ENCODE data around the gene PI4KA.
"Not testable (repeated sequence)": the region's sequence is repeated elsewhere in the genome, so short reads cannot be mapped to it uniquely, and the experiment has no call there.

PI4KA gene

DNA sequence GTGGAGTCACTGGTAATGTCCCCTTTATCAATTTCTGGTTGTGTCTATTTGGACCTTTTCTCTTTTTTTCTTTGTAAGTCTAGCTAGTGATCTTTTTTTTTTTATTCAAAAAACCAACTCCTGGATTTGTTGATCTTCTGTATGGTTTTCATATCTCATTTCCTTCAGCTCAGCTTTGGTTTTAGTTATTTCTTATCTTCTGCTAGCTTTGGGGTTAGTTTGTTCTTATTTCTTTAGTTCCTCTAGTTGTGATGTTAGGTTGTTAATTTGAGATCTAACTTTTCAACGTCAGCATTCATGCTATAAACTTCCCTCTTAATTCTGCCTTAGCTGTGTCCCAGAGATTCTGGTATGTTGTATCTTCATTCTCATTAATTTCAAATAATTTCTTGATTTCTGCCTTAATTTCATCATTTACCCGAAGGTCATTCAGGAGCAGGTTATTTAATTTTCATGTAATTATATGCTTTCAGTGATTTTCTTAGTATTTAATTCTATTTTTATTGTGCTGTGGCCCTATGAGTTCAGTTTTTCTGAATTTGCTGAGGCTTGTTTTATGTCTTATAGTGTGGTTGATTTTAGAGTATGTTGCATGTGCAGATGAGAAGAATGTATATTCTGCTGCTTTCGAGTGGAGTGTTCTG is 29.0 kb downstream of the PI4KA start:
- TF ChIP-seq CTCF (conservative IDR thresholded peaks at IDR 0.05) (no peak), ZFX (IDR thresholded peaks at IDR 0.05) (no peak)

DNA sequence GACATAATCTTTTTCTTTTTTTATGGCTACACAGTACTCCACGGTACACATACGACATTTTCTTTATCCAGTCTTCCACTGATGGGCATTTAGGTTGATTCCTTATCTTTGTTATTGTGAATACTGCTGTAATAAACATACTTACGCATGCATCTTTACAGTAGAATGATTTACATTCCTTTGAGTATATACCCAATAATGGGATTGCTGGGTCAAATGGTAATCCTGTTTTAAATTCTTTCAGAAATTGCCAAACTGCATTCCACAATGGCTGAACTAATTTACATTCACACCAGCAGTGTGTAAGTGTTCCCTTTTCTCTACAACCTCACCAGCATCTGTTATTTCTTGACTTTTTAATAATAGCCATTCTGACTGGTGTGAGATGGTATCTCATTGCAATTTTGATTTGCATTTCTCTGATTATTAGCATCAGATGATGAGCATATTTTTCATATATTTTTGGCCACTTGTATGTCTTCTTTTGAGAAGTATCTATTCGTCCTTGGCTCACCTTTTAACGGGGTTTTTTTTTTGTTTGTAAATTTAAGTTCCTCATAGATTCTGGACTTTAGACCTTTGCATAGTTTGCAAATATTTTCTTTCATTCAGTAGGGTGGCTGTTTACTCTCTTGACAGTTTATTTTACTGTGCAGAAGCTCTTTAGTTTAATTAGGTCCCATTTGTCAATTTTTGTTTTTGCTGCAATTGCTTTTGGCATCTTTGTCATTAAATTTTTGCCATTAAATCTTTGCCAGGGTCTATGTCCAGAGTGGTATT is 32.0 kb downstream of the PI4KA start:
- H3K27ac ChIP-seq = not testable (repeated sequence)

More for the DNA sequence above, 29.0 kb downstream of the PI4KA start:
- H3K27ac ChIP-seq = no peak overlapping the region

- H3K27ac ChIP-seq = no peak overlapping the region
- TF ChIP-seq ZFX (IDR thresholded peaks at IDR 0.05) (no peak), CTCF (conservative IDR thresholded peaks at IDR 0.05) (no peak)
These were observed 33.0 kb downstream of the PI4KA start for GRCh38 chr22:20825624-20826023.

DNA sequence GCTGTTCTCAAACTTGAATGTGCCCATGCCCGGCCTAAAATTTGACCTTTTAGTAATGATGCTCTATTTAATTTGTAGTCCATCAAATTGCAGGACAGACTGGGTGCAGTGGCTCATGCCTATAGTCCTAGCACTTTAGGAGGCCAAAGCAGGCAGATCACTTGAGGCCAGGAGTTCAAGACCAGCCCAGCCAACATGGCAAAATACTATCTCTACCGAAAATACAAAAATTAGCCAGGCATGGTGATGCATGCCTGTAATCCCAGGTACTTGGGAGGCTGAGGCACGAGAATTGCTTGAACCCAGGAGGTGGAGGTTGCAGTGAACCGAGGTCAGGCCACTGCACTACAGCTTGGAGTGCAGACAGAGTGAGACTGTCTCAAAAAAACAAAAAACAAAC is 33.4 kb downstream of the PI4KA start:
- not testable (repeated sequence) for H3K27ac ChIP-seq

- no peak overlapping the region for H3K27ac ChIP-seq
- TF ChIP-seq CTCF (conservative IDR thresholded peaks at IDR 0.05) (no peak), ZFX (IDR thresholded peaks at IDR 0.05) (no peak)
These were observed 35.3 kb downstream of the PI4KA start for GRCh38 chr22:20823264-20823663.

DNA sequence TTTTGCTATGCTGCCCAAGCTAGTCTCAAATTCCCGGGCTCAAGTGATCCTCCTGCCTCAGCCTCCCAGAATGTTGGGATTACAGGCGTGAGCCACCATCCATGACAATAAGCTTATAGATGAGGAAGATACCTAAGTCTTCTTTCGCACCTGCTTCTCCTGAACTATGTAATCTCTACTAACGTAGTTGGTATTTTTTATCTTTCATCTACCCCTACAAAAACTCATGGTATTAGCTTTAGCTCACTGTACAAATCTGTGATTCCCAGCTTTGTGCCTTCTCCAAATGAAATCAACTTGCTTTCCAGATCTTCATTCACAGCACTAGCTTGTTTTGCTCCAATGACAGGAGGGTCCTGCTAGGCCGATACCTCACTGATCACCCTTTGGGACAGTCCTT is 36.4 kb downstream of the PI4KA start:
- TF ChIP-seq CTCF (conservative IDR thresholded peaks at IDR 0.05) (no peak), ZFX (IDR thresholded peaks at IDR 0.05) (no peak)
- no peak overlapping the region for H3K27ac ChIP-seq

DNA sequence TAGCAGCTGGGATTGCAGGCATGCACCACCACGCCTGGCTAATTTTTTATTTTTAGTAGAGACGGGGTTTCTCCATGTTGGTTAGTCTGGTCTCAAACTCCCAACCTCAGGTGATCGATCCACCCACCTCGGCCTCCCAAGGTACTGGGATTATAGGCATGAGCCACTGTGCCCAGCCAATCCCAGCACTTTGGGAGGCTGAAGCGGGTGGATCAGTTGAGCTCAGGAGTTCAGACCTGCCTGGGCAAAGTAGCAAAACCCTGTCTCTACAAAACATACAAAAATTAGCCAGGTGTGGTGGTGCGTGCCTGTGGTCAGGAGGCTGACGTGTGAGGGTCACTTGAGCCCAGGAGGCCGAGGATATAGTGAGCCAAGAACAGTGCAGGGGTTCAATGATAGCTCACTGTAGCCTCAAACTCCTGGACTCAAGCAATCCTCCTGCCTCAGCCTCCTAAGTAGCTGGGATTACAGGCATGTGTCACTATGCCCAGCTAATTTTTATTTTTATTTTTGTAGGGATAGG is 36.8 kb downstream of the PI4KA start:
- H3K27ac ChIP-seq = not testable (repeated sequence)

GRCh38 chr22:20819471-20819870 is 39.1 kb downstream of the PI4KA start:
- TF ChIP-seq CTCF (conservative IDR thresholded peaks at IDR 0.05) (no peak), ZFX (IDR thresholded peaks at IDR 0.05) (no peak)

DNA sequence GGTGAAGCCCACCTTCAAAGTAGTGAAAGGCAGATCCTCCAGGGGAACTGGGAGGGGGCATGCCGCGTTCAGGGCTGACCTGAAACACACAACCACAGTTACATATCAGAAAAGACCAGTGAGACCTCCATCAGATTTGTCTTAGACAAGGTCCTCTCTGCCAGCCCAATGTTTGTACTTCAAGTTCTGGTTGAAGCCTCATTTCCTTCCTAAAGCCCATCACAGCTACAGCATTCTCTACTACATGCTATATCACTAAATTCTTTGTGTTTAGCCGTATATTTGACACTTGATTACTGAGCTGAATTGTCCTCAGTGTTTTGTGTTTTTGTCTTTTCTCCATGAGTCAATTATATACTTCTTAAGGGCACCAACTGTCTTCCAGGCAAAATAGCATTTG is 40.1 kb downstream of the PI4KA start:
- H3K27ac ChIP-seq = no peak overlapping the region
- TF ChIP-seq ZFX (IDR thresholded peaks at IDR 0.05) = no peak
- no peak for TF ChIP-seq CTCF (conservative IDR thresholded peaks at IDR 0.05)

More at GRCh38 chr22:20819471-20819870, 39.1 kb downstream of the PI4KA start:
- no peak overlapping the region for H3K27ac ChIP-seq

Measured in C4-2B (cell line).